GM18858 (cell line): ENCODE measurements around the gene DYNLRB2.

Experiments used
- ATAC-seq: cut with Tn5 transposase; IDR thresholded peaks from one replicate; pipeline ENCODE4 v1.9.1; 2021; ENCODE audit not compliant: unreplicated experiment

Gene DYNLRB2

DNA sequence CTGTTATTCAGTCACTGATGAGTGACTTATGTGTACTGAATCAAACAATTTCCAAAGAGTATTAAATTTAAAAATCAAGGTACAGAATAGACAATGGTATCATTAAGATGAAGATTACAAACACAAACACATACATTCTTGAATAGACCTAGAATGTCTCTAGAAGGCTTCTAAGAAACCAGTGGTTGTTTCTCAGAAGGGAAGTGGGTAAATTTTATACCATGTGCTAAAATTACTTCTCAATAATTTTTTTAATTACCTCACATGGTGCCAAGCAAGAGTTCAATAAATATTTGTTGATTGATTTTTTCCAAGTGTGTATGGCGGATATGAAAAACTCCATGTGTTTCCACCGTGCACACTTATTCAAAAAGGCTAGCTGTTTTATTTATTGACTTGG is 6.4 kb downstream of the DYNLRB2 start:
- no peak for ATAC-seq

DNA sequence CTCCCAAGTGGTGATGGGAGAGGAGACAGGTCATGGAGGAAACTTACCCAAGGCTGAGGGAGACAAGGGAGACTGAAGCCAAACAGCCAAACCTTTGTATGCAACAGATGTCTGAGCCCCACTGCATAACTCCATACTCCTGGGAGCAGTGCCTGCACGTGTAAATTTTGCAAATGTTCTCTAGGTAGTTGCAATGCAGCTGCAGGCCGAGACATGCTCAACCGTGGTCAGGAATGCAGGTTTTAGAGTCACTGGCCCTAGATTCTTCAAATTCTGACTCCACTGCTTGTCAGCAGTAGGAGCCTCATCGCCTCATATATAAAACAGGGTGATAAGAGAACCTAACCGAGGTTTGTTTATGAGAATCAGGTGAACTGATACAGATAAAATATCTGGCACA is 11.5 kb downstream of the DYNLRB2 start:
- no peak for ATAC-seq

DNA sequence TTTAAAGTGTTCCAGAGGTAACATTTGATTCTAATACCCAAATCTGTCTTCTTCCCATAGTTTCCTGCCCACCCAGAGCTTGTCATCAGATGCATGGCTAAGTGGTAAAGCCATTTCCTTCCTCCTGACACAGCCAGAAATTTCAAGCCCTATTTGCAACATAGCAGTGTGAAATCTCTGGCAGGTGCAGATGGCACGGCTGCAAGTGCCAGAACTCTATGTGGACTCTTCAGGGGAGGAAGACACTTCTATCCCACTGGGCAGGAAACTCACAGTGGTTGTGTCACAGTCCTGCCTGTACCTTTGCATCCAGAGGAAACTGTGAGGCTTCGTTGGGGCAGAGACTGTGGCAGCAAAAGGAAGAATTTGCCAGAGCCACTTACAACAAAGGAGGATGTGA is 13.2 kb downstream of the DYNLRB2 start:
- ATAC-seq, result no peak

DNA sequence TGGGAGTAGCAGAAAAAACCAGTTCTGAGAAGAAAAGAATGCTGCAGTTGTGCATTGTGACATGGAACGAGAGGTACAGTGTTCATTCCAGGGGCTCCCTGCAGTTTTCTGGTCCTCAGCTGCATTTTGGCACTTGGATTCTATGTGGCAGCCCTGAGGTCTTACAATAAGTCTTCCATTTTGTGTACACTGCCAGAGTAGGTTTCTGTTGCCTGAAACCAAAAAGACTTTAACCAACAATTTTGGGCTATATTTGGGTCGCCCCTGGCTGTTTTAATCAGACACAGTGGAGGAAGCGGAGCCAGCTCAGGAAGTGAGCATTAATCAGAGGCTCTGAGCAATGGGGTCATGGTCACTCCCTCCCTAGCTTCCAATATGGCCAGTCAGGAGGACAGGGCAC is 15.7 kb downstream of the DYNLRB2 start:
- no peak for ATAC-seq

DNA sequence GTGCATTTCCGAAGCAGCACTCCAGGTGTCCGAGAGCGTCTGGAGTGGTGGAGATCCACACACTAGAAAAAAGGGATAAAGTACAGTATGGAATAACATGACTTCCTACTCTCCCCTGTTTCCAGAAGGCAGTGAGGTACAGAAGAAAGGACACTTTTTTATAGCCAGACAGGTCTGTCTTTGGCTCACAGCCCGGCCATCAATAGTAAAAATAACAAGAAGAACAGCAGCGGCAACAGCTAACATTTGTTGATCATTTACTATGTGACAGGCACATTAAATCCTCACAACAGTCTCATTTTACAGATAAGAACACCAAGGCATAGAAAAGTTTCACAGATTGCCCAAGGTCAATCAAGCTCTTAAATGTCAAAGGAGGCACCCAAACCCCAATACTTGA is 16.2 kb downstream of the DYNLRB2 start:
- ATAC-seq, result no peak

DNA sequence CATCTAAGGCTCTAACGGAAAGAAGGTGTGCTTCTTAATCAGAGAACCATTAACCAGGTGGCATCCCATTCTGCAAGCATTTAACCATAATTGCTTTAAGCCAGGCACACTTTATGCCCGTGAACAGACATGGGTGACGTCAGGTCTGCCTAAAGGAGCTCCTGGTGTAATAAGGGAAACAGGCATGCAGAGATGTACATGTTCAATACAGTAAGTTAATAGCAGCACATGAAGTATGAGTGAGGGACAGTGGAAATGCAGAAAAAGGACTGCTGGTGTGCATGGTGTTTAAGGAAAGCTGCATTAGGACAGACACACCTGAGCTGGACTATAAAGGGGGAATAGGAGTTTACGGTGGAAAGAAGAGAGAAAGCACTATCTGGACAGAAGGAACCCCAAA is 18.6 kb downstream of the DYNLRB2 start:
- no peak for ATAC-seq

DNA sequence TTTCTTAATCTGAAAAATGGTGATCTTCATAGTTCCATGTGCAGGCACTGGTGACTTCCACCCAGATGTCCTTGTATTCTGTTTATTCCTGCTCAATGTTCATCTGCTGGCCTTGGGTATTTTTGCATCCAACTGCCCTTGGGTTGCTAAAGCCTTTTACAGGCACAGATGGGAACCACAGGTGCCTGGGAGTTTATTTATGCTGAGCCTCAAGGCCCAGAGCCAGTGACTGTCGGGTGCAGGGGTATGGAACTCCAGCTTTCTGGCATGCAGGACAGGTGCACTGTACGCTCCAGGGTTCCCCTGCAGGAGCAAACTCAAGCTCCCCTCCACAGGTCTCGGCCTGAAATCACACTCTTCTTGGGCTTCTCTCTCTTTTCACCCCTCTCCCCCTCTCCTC is 22.3 kb downstream of the DYNLRB2 start:
- no peak for ATAC-seq

DNA sequence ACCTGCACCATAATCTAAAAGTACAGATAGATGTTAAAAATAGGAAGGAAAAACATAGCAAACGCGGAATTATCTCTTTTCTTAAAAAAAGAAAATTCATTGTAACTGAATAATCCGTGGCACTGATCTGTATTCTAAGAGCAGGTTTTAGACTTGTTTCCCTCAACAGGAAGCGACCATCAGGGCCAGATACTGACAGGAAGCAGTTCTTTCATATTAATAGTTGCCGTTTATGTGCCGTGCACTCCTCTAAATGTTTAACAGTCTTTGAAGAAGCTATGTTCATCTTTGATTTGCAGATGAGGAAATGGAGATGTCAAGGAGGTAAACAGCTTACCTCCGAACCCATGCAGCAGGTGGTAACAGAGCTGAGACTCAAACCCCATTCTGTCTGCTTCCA is 23.6 kb downstream of the DYNLRB2 start:
- ATAC-seq, result no peak

DNA sequence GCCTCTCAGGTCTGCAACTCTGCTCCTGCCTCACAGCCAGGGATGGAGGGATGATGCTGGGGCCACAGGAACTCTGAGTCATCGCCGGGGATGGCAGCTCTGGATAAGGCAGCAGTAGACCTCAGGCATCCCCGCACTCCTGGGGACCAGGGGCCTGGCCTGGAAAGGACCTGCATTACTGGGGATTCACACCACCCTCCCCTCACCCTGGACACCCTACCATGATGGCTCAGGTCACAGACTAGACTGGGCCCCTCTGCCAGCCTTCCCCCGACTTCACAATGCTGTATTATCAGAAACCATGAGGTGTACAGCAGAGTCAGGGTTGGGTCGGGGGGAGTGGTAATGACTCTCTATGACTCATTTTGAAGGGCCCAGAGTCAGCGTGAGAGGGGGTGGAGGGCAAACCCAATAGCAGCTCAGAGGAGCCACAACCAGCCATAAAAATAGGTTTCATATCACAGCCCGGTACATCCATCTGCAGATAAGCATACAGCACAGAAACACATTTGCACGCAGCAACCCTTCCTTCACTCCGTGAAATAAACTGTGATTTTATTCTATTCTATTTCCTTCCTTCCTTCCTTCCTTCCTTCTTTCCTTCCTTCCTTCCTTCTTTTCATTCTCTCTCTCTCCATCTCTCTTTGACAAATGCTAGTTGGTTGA is 28.8 kb downstream of the DYNLRB2 start:
- ATAC-seq, result peak; percentile 88

DNA sequence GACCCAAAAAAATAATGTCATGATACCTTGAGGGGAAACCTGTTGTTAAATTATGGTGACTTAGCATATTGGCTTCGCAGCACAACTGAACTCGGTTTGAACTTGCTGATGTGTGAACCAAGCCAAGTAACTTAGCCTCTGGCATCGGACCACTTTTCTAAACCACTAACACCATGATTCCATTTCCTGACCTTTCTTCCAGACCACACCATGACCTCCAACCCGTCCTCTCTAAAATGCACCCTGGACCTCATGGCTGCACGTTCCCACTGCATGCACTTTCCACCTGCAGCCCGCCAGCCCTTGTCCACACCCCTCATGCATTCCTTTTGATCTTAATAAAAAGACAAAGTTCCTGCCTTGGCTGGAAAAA is 29.3 kb downstream of the DYNLRB2 start:
- ATAC-seq, result no peak

DNA sequence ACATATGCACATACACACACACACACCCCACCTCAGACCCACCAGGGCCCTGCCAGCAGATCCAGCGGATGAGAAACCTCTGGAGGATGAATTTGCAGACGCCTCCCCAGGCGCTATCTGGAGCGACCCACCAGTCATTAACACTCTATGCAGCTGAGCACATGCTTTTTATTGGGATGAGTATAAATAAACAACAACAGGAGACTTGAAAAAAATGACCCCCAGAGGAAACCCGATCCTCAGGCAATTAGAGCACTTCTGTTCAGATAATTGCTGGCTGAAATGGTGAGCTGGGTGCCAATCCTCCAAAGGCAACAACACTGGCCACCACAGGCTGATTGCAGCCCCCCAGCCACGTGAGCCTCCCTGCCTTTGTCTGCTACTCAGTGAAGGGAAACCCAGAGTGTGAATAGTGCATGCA is 32.9 kb downstream of the DYNLRB2 start:
- no peak for ATAC-seq

DNA sequence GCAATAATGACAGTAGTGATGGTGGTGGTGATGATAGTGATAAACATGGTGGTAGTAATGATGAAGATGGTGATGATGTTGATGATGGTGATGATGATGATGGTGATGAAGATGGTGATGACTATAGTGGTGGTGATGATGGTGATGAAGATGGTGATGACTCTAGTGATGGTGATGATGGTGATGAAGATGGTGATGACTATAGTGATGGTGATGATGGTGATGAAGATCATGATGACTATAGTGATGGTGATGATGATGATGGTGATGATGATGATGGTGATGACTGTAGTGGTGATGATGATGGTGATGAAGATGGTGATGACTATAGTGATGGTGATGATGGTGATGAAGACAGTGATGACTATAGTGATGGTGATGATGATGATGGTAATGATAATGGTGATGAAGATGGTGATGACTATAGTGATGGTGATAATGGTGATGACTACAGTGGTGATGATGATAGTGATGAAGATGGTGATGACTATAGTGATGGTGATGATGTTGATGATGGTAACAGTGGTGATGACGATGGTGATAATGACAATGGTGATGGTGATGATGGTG is 35.6 kb downstream of the DYNLRB2 start:
- no peak for ATAC-seq

DNA sequence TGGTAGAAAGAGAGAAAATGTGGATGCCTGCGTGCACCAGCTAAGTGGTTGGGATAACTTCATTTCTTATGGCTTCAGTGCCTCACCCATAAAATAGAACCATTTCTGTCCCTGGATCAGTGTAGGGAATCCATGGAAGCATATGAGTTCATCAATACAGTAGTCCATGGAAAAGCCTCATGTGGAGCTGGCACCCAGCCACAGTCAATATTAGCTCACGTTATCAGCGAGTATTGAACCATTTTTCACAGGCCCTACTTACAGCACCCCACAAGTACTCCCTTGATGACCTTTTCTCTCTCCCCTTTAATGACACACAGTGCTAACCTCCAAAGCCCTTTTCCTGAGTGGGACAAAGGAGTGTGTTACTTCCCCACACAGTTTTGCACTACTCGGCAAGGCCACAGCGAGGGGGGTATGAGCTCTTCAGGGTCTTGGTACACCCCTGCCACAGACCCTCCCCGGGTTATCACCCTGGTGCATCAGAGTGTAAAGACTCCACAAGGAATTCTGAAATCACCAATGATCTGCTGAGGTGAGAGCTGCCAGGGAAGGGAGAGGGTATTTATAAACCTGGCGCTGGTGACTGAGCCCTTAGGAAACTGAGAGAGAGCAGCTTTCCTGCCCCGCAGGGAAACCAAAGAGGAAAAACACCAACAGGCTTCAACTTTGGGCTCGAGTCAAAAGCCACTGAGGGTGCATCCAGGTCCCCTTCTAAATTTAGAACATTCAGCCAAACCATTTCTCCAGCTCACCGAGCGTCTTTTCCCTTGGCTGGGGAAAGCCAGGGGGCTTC is 36.9 kb downstream of the DYNLRB2 start:
- no peak for ATAC-seq

DNA sequence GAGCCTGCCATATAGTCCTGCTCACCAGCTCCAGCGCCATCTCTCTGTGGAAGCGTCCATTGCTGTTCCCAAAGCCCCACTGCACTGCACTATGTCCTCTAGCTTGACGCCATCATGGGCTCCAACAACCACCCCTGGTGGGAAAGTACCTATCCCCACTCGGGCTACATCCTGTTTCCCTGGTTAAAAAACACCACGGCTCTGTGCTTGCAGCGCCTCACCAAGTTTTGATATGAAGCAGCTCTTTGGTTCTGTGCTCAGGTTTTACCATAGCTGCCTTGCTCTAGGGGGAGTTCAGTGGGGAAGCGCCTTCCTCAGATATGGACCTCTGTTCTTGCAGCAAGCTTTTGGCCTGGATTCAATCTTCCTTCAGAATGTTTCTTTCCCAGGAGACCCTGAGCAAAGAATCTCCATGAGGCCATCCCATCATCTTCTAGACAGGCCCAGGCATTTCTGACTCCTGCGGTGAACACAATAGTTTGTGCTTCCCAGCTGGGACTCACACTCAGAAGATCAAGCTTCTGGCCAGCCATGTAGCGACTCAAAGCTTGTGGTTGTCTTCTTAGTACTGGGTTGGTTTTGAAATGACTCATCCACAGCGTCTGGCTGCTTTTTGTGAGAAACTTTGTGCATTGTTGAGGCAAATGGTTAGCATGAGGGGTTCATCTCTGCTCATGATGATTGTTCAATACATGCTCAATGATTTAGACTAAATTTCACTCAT is 39.5 kb downstream of the DYNLRB2 start:
- ATAC-seq, result peak; percentile 78

DNA sequence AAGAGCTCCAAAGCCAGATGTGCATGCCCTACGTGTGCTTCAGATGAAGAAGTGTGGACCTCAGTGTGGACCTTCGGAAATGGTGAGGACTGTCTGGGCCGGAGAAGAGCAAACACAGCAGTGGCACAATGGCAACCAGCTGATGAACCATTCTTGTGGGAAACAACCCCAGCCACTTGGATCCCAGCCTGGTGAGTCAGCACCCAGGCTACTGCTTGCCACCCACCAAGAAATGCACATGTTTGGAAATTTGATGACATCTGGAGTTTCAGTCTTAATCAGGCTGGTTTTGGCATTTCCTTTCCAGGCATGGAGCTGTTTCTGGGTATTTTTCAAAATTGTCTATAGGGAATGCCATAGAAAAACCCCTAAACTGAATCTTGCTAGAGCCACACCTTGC is 42.7 kb downstream of the DYNLRB2 start:
- ATAC-seq, result no peak

DNA sequence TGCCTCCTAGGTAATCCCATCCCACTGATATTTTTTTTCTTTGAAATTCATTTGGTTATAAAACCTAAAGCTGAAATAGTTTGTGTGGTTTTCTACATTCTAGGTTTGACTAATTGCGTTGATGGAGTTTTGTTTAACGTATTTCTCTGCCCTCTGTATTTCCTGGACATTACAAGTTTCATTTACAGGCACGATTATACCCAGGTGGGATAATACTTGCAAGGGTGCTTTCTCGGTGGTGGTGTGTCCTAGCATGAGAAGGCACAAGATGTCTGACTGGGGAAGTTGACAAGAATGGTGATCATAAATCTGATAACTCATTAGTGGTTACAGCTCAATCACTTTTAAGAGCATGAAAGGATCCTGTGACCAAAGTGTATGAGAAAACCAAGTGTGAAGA is 45.0 kb downstream of the DYNLRB2 start:
- ATAC-seq, result no peak

DNA sequence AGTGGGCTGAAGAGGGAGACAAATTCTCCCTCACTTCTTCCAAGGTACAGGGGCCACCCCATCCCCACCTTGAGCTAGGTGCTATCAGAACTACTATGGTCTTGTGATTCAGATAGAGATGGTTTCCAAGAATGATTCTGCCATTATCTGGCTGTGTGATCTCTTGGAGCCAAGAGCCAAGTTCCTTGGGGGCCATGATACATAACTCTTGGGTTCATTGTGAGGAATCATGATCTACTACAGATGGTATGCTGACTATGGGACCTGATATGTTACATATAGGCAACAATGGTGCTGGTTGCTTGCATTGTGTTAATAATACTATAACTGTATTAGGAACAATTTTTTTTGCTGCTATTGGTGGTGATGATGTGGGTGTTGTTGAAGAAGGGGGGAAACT is 45.7 kb downstream of the DYNLRB2 start:
- ATAC-seq, result no peak

DNA sequence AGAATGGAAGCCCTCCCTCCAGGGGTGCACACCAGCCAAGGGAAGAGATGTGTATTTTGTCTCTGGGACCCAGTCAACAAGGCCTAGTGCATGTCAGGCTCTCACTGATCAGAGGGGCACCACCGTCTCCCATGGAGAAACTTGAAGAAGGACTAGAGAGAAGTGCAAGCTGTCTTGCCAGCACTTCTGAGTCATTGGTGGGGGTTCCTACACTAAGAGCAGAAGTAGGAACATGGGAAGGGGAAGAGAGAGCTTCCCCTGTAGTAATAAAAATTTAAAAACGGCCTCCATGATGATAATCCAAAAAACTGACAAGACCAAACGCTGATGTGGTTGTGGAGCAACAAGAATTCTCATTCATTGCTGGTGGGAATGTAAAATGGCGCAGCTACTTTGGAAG is 46.3 kb downstream of the DYNLRB2 start:
- ATAC-seq, result no peak

DNA sequence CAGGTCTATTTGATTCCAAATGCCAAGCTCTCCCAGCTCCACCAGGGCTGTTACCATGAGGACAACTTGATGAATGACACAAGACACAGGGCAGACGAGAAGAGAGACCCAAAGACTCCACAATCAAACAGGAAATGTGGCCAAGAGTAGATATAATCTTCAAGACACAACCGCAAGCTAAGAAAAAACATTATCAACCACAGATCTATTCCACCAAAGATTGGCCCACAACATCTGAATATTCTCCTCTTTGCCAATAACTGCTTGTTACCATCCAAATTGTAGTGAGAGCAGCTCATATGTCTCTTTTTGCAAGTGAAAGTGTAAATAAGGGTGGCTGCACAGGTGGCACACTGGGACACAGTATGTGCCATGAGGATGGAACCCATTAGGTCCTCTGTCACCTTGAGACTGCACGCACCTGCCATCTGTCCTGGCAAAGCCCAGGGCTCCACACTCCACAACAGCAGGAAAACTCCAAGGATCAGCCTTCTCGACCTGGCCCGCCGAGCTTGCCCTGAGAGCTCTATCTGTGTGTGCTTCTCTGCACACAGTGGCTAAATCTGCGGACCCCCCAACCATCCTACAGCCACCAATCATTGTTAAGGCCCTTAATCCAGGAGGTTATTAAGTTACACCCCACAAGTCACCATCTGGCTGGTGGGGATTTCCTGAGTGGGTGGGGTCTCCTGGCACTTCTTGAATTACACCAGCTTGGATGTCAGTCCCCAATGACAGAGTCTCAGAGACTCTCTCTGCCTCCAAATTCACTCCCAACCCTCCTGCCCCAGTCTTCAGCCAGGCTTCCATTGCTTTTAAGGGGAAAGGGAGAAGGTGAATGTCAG is 50.5 kb downstream of the DYNLRB2 start:
- ATAC-seq, result no peak

DNA sequence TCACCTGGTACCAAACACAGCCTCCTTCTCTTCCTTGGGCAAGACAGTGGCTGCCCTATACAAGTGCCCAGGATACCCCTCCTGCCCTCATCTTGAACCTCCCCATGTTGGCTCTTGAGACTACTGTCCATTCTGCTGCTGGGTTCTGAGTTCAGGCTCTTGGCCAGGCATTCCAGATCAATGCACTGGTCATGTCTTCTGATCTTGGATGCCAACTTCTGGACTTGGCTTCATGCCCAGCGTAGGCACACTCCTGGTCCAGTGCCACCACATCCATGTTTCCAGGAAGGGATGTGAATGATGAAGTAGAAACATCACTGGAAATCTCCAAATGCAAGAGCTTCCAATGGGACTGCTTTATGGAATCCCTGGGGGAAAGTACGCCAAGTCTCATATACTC is 51.5 kb downstream of the DYNLRB2 start:
- no peak for ATAC-seq

DNA sequence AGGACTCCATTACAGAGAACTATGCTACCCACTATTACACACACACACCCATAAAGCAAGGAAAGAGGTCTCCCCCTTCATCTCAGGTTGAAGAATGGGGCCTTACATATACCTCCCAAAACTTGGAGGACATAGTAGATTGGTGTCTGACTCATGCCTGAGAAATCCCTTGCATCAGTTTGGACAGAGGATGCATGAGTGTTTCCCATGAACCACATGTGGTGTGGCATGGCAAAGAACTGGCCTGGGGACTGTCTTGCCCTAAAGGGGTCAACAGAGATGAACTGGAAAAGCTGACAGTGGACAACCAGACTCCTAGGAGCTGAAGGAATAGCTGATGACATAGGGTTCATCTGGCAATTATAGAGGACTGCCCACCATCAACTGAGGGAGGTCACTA is 54.0 kb downstream of the DYNLRB2 start:
- no peak for ATAC-seq
